Measurements from ENCODE around the gene TUBA4B.

DNA sequence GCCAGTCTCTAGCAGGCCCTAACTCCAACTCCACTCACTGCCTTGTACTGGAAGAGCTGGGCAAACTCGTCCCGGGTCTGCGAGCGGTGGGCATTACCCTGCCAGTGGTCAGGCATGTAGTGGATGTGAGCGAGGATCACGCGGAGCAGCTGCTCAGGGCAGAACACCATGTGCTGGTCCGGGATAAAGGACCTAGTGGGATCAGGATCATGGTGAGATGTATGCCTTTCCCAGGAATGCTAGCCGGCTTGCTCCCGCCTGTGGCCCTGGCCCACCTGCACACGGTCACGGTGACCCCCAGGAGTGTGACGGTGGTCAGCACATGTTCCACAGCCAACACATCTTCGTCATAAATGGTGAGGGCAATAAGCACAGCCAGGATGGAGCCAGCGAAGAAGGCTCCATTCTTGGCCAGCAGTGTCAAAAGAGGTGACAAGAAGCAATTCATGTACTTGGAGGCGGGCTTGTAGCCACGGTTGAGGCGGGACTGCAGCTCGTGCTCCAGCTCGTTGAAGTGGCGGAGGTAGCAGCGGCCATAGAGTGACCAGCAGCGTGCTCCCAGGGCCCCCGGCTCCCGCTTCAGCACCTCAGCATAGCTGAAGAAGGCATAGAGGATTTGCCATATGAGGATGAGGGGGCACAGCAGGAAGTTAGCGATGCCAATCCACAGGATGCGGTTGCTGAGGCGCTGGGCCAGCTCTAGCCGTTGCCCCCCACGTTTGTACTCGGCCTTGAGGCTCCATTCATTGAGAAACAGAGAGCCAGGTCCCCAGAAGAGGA, 29.0 kb upstream of the TUBA4B start:
- no peak for TF ChIP-seq RCOR1 (IDR thresholded peaks at IDR 0.05; ENCODE audit: insufficient replicate concordance, low read length)
- TF ChIP-seq, protein P1, sequence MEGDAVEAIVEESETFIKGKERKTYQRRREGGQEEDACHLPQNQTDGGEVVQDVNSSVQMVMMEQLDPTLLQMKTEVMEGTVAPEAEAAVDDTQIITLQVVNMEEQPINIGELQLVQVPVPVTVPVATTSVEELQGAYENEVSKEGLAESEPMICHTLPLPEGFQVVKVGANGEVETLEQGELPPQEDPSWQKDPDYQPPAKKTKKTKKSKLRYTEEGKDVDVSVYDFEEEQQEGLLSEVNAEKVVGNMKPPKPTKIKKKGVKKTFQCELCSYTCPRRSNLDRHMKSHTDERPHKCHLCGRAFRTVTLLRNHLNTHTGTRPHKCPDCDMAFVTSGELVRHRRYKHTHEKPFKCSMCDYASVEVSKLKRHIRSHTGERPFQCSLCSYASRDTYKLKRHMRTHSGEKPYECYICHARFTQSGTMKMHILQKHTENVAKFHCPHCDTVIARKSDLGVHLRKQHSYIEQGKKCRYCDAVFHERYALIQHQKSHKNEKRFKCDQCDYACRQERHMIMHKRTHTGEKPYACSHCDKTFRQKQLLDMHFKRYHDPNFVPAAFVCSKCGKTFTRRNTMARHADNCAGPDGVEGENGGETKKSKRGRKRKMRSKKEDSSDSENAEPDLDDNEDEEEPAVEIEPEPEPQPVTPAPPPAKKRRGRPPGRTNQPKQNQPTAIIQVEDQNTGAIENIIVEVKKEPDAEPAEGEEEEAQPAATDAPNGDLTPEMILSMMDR (conservative IDR thresholded peaks at IDR 0.05; ENCODE audit: low read depth, low read length): no peak
- TF ChIP-seq POLR2A (IDR thresholded peaks at IDR 0.05; ENCODE audit: low read depth, low read length): no peak
- TF ChIP-seq, protein P2, sequence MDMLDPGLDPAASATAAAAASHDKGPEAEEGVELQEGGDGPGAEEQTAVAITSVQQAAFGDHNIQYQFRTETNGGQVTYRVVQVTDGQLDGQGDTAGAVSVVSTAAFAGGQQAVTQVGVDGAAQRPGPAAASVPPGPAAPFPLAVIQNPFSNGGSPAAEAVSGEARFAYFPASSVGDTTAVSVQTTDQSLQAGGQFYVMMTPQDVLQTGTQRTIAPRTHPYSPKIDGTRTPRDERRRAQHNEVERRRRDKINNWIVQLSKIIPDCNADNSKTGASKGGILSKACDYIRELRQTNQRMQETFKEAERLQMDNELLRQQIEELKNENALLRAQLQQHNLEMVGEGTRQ (IDR thresholded peaks at IDR 0.05; ENCODE audit: low read depth, low read length): no peak
